ENCODE data around the gene THBS2. TPM values are rescaled to one million over a fixed set of nuclear protein-coding genes. Genes with fewer than 3 reads are reported as not detected.

Gene THBS2
- total RNA-seq, 2 experiments from 2014 or later, result not detected

DNA sequence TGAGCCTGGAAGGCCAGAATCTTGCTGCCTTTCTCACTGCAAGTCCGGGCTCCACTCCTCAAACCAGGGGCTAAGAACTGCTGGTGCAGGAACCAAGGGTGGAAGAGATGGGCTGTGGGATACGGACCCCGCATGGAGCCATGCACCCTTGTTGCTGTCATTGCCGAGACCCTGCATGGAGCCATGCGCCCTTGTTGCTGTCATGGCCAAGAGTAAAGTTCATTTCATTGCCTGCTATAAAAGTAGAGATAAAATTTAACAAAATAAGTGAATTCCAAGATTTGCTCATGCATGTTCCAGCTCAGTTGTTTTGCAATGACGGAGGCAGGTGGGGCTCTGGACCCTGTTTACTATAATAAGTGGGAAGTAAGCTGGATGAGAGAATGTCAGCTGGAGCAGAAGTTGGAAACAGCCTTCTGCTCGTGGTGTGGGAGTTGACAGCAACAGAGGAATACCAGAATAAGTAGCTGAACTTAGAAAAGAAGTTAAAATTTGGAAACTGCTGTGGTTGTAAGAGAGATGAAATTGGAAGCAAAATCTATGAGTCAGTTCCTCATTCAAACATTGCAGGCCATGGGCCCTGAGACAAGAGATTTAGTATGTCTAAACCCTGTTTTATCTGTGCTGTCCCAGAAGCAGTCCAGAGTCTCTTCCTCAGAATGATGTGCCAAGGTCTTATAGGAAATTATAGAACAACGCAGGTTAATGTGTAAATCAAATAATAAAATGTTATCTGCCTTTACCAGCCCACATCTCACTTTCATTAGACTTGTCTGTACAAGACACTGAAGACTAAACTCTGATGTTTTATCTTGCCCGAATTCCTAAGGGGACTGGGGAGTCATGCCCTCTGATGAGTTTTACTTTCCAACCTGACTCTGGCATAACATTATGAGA is 15.8 kb upstream of the THBS2 start:
- POLR2A ChIA-PET, result no interaction called here
- no peak for ATAC-seq
- Mint-ChIP-seq H3K4me3 (no peak overlapping the region), H3K27me3 (no peaks in the 10 kb centered on the region), H3K9me3 (no peaks in the 10 kb centered on the region), H3K27ac (no peak overlapping the region), H3K4me1 (ENCODE audit: low read depth) (no peaks in the 10 kb centered on the region), H3K36me3 (ENCODE audit: low read depth) (no peaks in the 10 kb centered on the region)
- TF ChIP-seq, protein P1, sequence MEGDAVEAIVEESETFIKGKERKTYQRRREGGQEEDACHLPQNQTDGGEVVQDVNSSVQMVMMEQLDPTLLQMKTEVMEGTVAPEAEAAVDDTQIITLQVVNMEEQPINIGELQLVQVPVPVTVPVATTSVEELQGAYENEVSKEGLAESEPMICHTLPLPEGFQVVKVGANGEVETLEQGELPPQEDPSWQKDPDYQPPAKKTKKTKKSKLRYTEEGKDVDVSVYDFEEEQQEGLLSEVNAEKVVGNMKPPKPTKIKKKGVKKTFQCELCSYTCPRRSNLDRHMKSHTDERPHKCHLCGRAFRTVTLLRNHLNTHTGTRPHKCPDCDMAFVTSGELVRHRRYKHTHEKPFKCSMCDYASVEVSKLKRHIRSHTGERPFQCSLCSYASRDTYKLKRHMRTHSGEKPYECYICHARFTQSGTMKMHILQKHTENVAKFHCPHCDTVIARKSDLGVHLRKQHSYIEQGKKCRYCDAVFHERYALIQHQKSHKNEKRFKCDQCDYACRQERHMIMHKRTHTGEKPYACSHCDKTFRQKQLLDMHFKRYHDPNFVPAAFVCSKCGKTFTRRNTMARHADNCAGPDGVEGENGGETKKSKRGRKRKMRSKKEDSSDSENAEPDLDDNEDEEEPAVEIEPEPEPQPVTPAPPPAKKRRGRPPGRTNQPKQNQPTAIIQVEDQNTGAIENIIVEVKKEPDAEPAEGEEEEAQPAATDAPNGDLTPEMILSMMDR (IDR thresholded peaks at IDR 0.05), result no peak
- CTCF ChIA-PET, result no interaction called here
- DNase-seq, result no peak
- intact Hi-C loops (cut with micrococcal nuclease), result no loop called here

DNA sequence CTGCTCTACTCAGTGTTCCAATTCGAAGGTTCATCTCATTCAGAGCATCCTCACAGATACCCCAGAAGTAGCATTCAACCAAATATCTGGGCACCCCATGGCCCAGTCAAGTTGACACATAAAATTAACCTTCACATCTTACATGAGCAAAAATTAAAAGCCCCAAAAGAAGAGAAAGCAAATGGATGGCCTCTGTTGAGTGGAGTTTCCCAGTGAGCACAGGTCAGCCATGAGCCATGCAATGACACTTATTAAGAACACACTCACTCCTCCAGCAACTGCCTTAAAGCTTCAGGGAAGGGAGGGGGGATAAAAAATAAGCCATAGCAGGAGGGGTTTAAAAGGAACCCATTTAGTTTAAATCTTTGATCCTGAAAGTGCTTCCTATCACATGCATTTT is 14.6 kb upstream of the THBS2 start:
- TF ChIP-seq, protein P1 (IDR thresholded peaks at IDR 0.05), result no peak
- POLR2A ChIA-PET, result no interaction called here
- no peaks in the 10 kb centered on the region for H3K27me3 Mint-ChIP-seq
- no peak overlapping the region for H3K4me3 Mint-ChIP-seq
- H3K4me1 Mint-ChIP-seq (ENCODE audit: low read depth), result no peaks in the 10 kb centered on the region
- H3K36me3 Mint-ChIP-seq (ENCODE audit: low read depth), result no peaks in the 10 kb centered on the region
- DNase-seq (no peak), ATAC-seq (no peak)
- CTCF ChIA-PET, result no interaction called here
- H3K27ac Mint-ChIP-seq, result no peak overlapping the region
- no peaks in the 10 kb centered on the region for H3K9me3 Mint-ChIP-seq
- intact Hi-C loops (cut with micrococcal nuclease), result no loop called here

DNA sequence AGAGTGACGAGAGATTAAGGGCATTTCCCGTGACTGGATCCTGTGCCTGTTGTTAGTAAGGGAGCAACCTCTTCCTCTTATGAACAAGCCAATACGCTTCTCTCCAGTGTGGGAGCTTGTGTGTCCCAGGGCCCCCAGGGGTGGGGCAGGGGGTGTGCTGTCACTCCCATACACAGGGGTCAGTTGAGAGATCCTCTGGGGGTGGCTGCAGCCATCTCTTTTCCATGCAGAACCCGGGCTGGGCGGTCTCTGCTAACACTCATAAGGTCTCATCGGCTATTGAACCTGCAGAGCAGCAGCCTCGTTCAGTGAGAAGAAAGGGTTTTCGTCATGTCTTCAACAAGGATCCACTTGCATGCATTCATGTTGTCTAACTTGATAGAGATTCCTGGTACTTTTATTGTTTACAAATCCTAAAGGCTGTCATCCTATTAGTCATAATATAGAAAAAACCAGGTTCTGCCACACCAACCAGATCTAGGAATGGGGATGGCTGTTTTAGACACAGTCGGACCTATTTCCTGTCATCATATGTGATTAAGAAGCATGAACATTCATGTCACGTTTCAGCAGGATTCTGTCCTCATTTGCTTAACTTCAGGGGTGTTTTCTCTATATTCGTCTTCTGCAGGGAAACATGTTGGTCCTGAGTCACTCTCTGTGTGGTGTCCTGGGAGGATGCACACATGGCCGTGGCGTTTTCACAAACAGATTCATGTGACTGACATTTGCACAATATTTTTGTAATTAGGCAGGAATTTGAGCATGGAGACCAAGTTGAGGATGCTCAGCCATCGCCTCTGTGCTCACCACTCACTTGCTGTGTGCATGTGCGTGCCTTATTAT is 13.3 kb upstream of the THBS2 start:
- Mint-ChIP-seq H3K4me1 (ENCODE audit: low read depth) (no peaks in the 10 kb centered on the region), H3K27me3 (no peaks in the 10 kb centered on the region), H3K9me3 (no peaks in the 10 kb centered on the region), H3K36me3 (ENCODE audit: low read depth) (no peaks in the 10 kb centered on the region), H3K4me3 (no peak overlapping the region), H3K27ac (no peak overlapping the region)
- POLR2A ChIA-PET, result no interaction called here
- CTCF ChIA-PET, result no interaction called here
- DNase-seq, result no peak
- ATAC-seq, result no peak
- intact Hi-C loops (cut with micrococcal nuclease), result no loop called here
- TF ChIP-seq, protein P1 (IDR thresholded peaks at IDR 0.05), result no peak

DNA sequence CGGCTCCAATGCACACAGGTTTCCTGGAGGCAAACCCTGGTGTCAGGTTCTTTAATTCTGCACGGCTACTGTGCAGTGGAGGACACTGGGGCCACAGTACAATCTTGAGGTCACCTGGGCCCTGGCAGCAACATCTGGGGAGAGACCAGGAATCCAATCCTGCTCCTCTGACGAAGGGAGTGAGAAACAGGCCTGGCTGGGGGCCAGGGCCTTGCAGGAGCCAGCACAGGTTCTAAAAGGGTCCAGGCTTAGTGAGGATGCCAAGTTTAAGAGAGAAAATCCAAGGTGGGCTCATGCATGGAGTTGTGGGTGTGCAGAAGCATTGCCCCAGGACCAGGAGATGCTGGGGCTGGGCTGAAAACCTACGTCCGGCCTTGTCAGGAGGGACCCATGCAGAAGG is 12.6 kb upstream of the THBS2 start:
- H3K4me1 Mint-ChIP-seq (ENCODE audit: low read depth), result no peaks in the 10 kb centered on the region
- H3K36me3 Mint-ChIP-seq (ENCODE audit: low read depth), result no peaks in the 10 kb centered on the region
- ATAC-seq (no peak), DNase-seq (no peak)
- H3K9me3 Mint-ChIP-seq, result no peaks in the 10 kb centered on the region
- intact Hi-C loops (cut with micrococcal nuclease), result no loop called here
- H3K4me3 Mint-ChIP-seq, result no peak overlapping the region
- POLR2A ChIA-PET, result no interaction called here
- TF ChIP-seq, protein P1 (IDR thresholded peaks at IDR 0.05), result no peak
- H3K27me3 Mint-ChIP-seq, result no peaks in the 10 kb centered on the region
- CTCF ChIA-PET, result no interaction called here
- H3K27ac Mint-ChIP-seq, result no peak overlapping the region
